Measurements from ENCODE around the gene THAP3.

Gene THAP3

GRCh38 chr1:6673816-6674398 is 49.2 kb downstream of the THAP3 start:
- DNase-seq (ENCODE audit: low read depth) = no peak

- no peak for DNase-seq (ENCODE audit: low read depth)
Observed at GRCh38 chr1:6674771-6675170, 50.1 kb downstream of the THAP3 start.

GRCh38 chr1:6675941-6676340 is 51.3 kb downstream of the THAP3 start:
- no peak for DNase-seq (ENCODE audit: low read depth)

All from CMK (cell line).